ENCODE data around the gene NTMT1. TPM values are rescaled to one million over a fixed set of nuclear protein-coding genes. Genes with fewer than 3 reads are reported as not detected.

NTMT1 gene
- total RNA-seq, 1 donor from 2014 or later, result 18.8 TPM

GRCh38 chr9:129624947-129625346 lies 1.0 kb upstream of the NTMT1 start:
- peaks cover 0 to 15% (median 10%) of the 10 kb centered on the region in 3 donors for H3K27me3 ChIP-seq (ENCODE audit: control insufficient read depth in 3 of 3, insufficient read depth in 3 of 3, low read length in 3 of 3)
- no peak overlapping the region for H3K4me3 ChIP-seq (ENCODE audit: low read length in 3 of 3)
- peak overlapping the region in 1 of 3 donors; percentile 21 for H3K9ac ChIP-seq (ENCODE audit: low read depth in 1 of 3, low read length in 3 of 3)
- no peak overlapping the region for H3K27ac ChIP-seq (ENCODE audit: low read depth, low read length)
- peaks cover 0 to 6% (median 0%) of the 10 kb centered on the region in 3 donors for H3K36me3 ChIP-seq (ENCODE audit: control insufficient read depth in 3 of 3, insufficient read depth in 3 of 3, low read length in 3 of 3)
- peaks cover 42 to 45% (median 44%) of the 10 kb centered on the region in 3 donors for H3K4me1 ChIP-seq (ENCODE audit: control insufficient read depth in 3 of 3, insufficient read depth in 3 of 3, low read length in 3 of 3)
- no peaks in the 10 kb centered on the region for H3K9me3 ChIP-seq (ENCODE audit: control insufficient read depth in 3 of 3, low read length in 3 of 3)

GRCh38 chr9:129626625-129627284 lies 792 bp downstream of the NTMT1 start:
- peak overlapping the region; percentile 96 to 99 (median 96) for H3K9ac ChIP-seq (ENCODE audit: low read depth in 1 of 3, low read length in 3 of 3)
- H3K9me3 ChIP-seq (ENCODE audit: control insufficient read depth in 3 of 3, low read length in 3 of 3), result no peaks in the 10 kb centered on the region
- peaks cover 0 to 10% (median 2%) of the 10 kb centered on the region in 3 donors for H3K36me3 ChIP-seq (ENCODE audit: control insufficient read depth in 3 of 3, insufficient read depth in 3 of 3, low read length in 3 of 3)
- peak overlapping the region; percentile 95 to 99 (median 97) for H3K4me3 ChIP-seq (ENCODE audit: low read length in 3 of 3)
- H3K4me1 ChIP-seq (ENCODE audit: control insufficient read depth in 3 of 3, insufficient read depth in 3 of 3, low read length in 3 of 3), result peaks cover 52 to 58% (median 57%) of the 10 kb centered on the region in 3 donors
- peaks cover 0 to 3% (median 0%) of the 10 kb centered on the region in 3 donors for H3K27me3 ChIP-seq (ENCODE audit: control insufficient read depth in 3 of 3, insufficient read depth in 3 of 3, low read length in 3 of 3)
- peak overlapping the region; percentile 98 for H3K27ac ChIP-seq (ENCODE audit: low read depth, low read length)

- H3K9ac ChIP-seq (ENCODE audit: low read depth in 1 of 3, low read length in 3 of 3), result peak overlapping the region; percentile 96 to 99 (median 96)
- peaks cover 0 to 13% (median 4%) of the 10 kb centered on the region in 3 donors for H3K36me3 ChIP-seq (ENCODE audit: control insufficient read depth in 3 of 3, insufficient read depth in 3 of 3, low read length in 3 of 3)
- H3K27ac ChIP-seq (ENCODE audit: low read depth, low read length), result peak overlapping the region; percentile 98
- H3K4me3 ChIP-seq (ENCODE audit: low read length in 3 of 3), result peak overlapping the region; percentile 95 to 99 (median 97)
- no peaks in the 10 kb centered on the region for H3K27me3 ChIP-seq (ENCODE audit: control insufficient read depth in 3 of 3, insufficient read depth in 3 of 3, low read length in 3 of 3)
- H3K4me1 ChIP-seq (ENCODE audit: control insufficient read depth in 3 of 3, insufficient read depth in 3 of 3, low read length in 3 of 3), result peaks cover 60 to 67% (median 67%) of the 10 kb centered on the region in 3 donors
- no peaks in the 10 kb centered on the region for H3K9me3 ChIP-seq (ENCODE audit: control insufficient read depth in 3 of 3, low read length in 3 of 3)
Observed at GRCh38 chr9:129627556-129628440, 1.8 kb downstream of the NTMT1 start.

DNA sequence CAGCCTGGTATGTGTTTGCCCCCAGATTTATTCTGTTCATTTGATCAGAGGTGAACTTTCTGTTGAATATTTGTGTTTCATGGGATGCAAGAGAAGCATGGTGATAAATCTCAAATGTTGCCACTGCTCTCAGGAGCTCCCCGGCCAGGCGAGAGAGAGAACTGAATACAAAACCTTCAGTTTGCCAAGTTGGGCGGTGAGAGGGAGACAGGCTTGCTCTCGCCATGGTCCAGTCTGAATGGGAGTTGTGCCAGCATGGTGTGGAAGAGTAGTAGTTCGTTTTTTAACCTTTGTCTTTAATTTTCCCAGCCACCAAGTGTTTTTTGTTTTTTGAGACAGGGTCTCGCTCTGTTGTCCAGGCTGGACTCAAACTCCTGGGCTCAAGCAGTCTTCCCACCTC lies 2.7 kb downstream of the NTMT1 start:
- no peaks in the 10 kb centered on the region for H3K27me3 ChIP-seq (ENCODE audit: control insufficient read depth in 3 of 3, insufficient read depth in 3 of 3, low read length in 3 of 3)
- peaks cover 6 to 21% (median 12%) of the 10 kb centered on the region in 3 donors for H3K36me3 ChIP-seq (ENCODE audit: control insufficient read depth in 3 of 3, insufficient read depth in 3 of 3, low read length in 3 of 3)
- H3K9ac ChIP-seq (ENCODE audit: low read depth in 1 of 3, low read length in 3 of 3), result peak overlapping the region in 1 of 3 donors; percentile 99
- H3K9me3 ChIP-seq (ENCODE audit: control insufficient read depth in 3 of 3, low read length in 3 of 3), result no peaks in the 10 kb centered on the region
- no peak overlapping the region for H3K27ac ChIP-seq (ENCODE audit: low read depth, low read length)
- H3K4me3 ChIP-seq (ENCODE audit: low read length in 3 of 3), result peak overlapping the region in 2 of 3 donors; percentile 34 to 99
- peaks cover 60 to 73% (median 69%) of the 10 kb centered on the region in 3 donors for H3K4me1 ChIP-seq (ENCODE audit: control insufficient read depth in 3 of 3, insufficient read depth in 3 of 3, low read length in 3 of 3)

- Histone ChIP-seq H3K4me1 (ENCODE audit: control insufficient read depth in 3 of 3, insufficient read depth in 3 of 3, low read length in 3 of 3) (peaks cover 60 to 73% (median 69%) of the 10 kb centered on the region in 3 donors), H3K27ac (ENCODE audit: low read depth, low read length) (no peak overlapping the region), H3K9me3 (ENCODE audit: control insufficient read depth in 3 of 3, low read length in 3 of 3) (no peaks in the 10 kb centered on the region), H3K27me3 (ENCODE audit: control insufficient read depth in 3 of 3, insufficient read depth in 3 of 3, low read length in 3 of 3) (no peaks in the 10 kb centered on the region), H3K9ac (ENCODE audit: low read depth in 1 of 3, low read length in 3 of 3) (peak overlapping the region in 2 of 3 donors; percentile 5 to 99), H3K36me3 (ENCODE audit: control insufficient read depth in 3 of 3, insufficient read depth in 3 of 3, low read length in 3 of 3) (peaks cover 12 to 26% (median 17%) of the 10 kb centered on the region in 3 donors), H3K4me3 (ENCODE audit: low read length in 3 of 3) (no peak overlapping the region)
Observed at GRCh38 chr9:129629251-129629820, 3.4 kb downstream of the NTMT1 start.

DNA sequence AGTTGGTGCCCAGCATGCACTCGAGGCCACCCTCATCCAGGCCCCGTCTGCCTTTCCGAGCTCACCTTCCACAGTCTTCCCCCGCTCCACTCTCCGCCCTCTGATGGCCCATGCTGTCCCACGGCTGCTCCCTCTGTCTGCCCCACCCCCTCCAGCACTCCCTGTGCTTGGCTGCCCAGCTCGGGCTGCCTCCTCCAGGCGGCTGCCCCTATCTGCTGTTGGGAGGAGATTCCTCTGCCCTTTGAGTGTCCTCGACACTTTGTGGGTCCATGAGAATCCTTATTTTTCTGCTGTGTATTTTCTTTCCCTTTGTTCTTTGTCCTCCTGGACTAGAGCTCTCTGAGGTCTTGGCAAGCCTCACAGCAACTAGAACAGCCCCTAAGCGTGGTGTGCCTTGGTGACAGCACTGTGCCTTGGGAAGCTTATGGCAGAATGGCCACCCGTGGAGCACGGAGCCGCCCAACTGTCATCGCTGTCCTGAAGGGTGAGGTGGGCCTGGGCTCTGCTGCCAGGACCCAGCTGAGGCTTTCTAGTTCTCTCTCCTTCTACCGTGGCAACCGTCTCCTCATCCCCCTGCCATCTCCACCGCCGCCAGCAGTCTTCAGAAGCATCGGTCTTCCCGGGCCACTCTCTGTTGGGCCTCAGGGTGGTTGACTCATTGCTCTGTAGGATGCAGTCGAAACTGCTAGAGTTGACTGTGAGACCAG lies 5.2 kb downstream of the NTMT1 start:
- no peaks in the 10 kb centered on the region for H3K27me3 ChIP-seq (ENCODE audit: control insufficient read depth in 3 of 3, insufficient read depth in 3 of 3, low read length in 3 of 3)
- peaks cover 28 to 41% (median 33%) of the 10 kb centered on the region in 3 donors for H3K36me3 ChIP-seq (ENCODE audit: control insufficient read depth in 3 of 3, insufficient read depth in 3 of 3, low read length in 3 of 3)
- H3K27ac ChIP-seq (ENCODE audit: low read depth, low read length), result no peak overlapping the region
- H3K9ac ChIP-seq (ENCODE audit: low read depth in 1 of 3, low read length in 3 of 3), result peak overlapping the region in 2 of 3 donors; percentile 57 to 66
- peak overlapping the region in 2 of 3 donors; percentile 28 to 56 for H3K4me3 ChIP-seq (ENCODE audit: low read length in 3 of 3)
- peaks cover 58 to 70% (median 69%) of the 10 kb centered on the region in 3 donors for H3K4me1 ChIP-seq (ENCODE audit: control insufficient read depth in 3 of 3, insufficient read depth in 3 of 3, low read length in 3 of 3)
- H3K9me3 ChIP-seq (ENCODE audit: control insufficient read depth in 3 of 3, low read length in 3 of 3), result no peaks in the 10 kb centered on the region

- peak overlapping the region in 2 of 3 donors; percentile 57 to 66 for H3K9ac ChIP-seq (ENCODE audit: low read depth in 1 of 3, low read length in 3 of 3)
- H3K4me1 ChIP-seq (ENCODE audit: control insufficient read depth in 3 of 3, insufficient read depth in 3 of 3, low read length in 3 of 3), result peaks cover 54 to 65% (median 64%) of the 10 kb centered on the region in 3 donors
- H3K27me3 ChIP-seq (ENCODE audit: control insufficient read depth in 3 of 3, insufficient read depth in 3 of 3, low read length in 3 of 3), result no peaks in the 10 kb centered on the region
- H3K27ac ChIP-seq (ENCODE audit: low read depth, low read length), result no peak overlapping the region
- peak overlapping the region in 2 of 3 donors; percentile 28 to 29 for H3K4me3 ChIP-seq (ENCODE audit: low read length in 3 of 3)
- peaks cover 30 to 43% (median 34%) of the 10 kb centered on the region in 3 donors for H3K36me3 ChIP-seq (ENCODE audit: control insufficient read depth in 3 of 3, insufficient read depth in 3 of 3, low read length in 3 of 3)
- no peaks in the 10 kb centered on the region for H3K9me3 ChIP-seq (ENCODE audit: control insufficient read depth in 3 of 3, low read length in 3 of 3)
Observed at GRCh38 chr9:129631674-129632129, 5.7 kb downstream of the NTMT1 start.

DNA sequence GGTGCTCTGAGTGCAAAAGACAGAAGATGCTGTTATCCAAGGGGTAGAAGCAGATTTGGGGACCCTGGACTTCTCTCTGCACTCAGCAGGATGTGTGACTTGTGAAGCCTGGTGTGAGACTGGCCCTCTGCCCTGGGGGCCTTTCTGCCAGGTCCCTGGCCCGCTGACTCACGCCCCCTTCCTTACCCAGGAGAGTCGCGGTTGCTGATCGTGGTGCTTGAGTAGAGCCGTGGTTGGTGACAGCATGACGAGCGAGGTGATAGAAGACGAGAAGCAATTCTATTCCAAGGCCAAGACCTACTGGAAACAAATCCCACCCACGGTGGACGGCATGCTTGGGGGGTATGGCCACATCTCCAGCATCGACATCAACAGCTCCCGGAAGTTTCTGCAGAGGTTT lies 6.5 kb downstream of the NTMT1 start:
- no peak overlapping the region for H3K4me3 ChIP-seq (ENCODE audit: low read length in 3 of 3)
- H3K36me3 ChIP-seq (ENCODE audit: control insufficient read depth in 3 of 3, insufficient read depth in 3 of 3, low read length in 3 of 3), result peaks cover 37 to 51% (median 42%) of the 10 kb centered on the region in 3 donors
- no peaks in the 10 kb centered on the region for H3K9me3 ChIP-seq (ENCODE audit: control insufficient read depth in 3 of 3, low read length in 3 of 3)
- no peak overlapping the region for H3K27ac ChIP-seq (ENCODE audit: low read depth, low read length)
- H3K9ac ChIP-seq (ENCODE audit: low read depth in 1 of 3, low read length in 3 of 3), result peak overlapping the region in 1 of 3 donors; percentile 16
- no peaks in the 10 kb centered on the region for H3K27me3 ChIP-seq (ENCODE audit: control insufficient read depth in 3 of 3, insufficient read depth in 3 of 3, low read length in 3 of 3)
- peaks cover 47 to 58% (median 57%) of the 10 kb centered on the region in 3 donors for H3K4me1 ChIP-seq (ENCODE audit: control insufficient read depth in 3 of 3, insufficient read depth in 3 of 3, low read length in 3 of 3)

DNA sequence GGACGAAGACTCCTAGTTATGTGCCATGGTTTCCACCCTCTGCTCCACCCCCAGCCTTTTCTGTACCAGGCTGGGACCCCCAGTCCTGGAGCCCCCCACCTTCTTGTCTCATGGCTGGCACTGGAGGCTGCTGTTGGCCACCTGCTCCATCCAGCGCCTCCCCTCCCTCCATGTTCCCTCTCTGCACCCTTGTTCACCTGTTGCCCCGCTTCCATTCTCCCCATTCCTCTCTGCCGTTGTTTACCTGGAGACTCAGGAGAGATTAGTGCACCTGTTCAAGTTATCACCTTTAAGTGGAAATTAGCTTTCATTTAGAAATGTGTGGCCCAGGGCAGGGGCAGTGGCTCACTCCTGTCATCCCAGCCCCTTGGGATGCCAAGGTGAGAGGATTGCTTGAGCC lies 7.2 kb downstream of the NTMT1 start:
- H3K27ac ChIP-seq (ENCODE audit: low read depth, low read length), result no peak overlapping the region
- H3K36me3 ChIP-seq (ENCODE audit: control insufficient read depth in 3 of 3, insufficient read depth in 3 of 3, low read length in 3 of 3), result peaks cover 45 to 54% (median 49%) of the 10 kb centered on the region in 3 donors
- H3K9me3 ChIP-seq (ENCODE audit: control insufficient read depth in 3 of 3, low read length in 3 of 3), result no peaks in the 10 kb centered on the region
- peaks cover 39 to 50% (median 49%) of the 10 kb centered on the region in 3 donors for H3K4me1 ChIP-seq (ENCODE audit: control insufficient read depth in 3 of 3, insufficient read depth in 3 of 3, low read length in 3 of 3)
- no peak overlapping the region for H3K4me3 ChIP-seq (ENCODE audit: low read length in 3 of 3)
- H3K9ac ChIP-seq (ENCODE audit: low read depth in 1 of 3, low read length in 3 of 3), result no peak overlapping the region
- H3K27me3 ChIP-seq (ENCODE audit: control insufficient read depth in 3 of 3, insufficient read depth in 3 of 3, low read length in 3 of 3), result no peaks in the 10 kb centered on the region
